ENCODE measurements around the gene ALDH1A3.

GRCh38 chr15:100842756-100843730 lies 36.6 kb upstream of the ALDH1A3 start:
- no peak for TF ChIP-seq CTCF (IDR thresholded peaks at IDR 0.05)
- TF ChIP-seq, protein P1, sequence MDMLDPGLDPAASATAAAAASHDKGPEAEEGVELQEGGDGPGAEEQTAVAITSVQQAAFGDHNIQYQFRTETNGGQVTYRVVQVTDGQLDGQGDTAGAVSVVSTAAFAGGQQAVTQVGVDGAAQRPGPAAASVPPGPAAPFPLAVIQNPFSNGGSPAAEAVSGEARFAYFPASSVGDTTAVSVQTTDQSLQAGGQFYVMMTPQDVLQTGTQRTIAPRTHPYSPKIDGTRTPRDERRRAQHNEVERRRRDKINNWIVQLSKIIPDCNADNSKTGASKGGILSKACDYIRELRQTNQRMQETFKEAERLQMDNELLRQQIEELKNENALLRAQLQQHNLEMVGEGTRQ (IDR thresholded peaks at IDR 0.05; ENCODE audit: borderline replicate concordance, low read depth, low read length) = no peak
